ENCODE measurements around the gene ACTA2. TPM values are rescaled to one million over a fixed set of nuclear protein-coding genes. Genes with fewer than 3 reads are reported as not detected.
A peak's percentile ranks its signal among the peaks of the same experiment; 100 is the strongest.

ACTA2 gene
- total RNA-seq, 1 donor from 2014 or later: 9.0 TPM

DNA sequence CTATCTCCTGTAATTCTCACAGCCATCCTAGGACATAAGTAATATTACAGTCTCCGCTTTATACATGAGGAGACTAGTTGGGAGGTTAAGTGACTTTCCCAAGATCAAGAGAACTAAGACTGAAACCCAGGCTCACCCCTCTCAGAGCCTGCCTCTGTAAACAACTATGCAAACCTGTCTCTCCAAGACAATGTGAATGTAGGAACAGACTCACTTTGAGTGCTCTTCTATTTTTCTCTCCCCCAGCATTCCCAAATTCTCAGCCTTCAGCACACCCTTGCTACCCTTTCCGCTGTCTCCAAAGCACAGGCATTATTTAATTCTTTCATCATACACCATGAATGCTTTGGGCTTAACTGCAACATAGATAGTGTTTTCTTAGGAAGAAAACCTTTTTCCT is 13.6 kb downstream of the ACTA2 start:
- Histone ChIP-seq H3K27me3 (ENCODE audit: control insufficient read depth, insufficient read depth, low read length) (no peaks in the 10 kb centered on the region), H3K36me3 (ENCODE audit: control insufficient read depth, insufficient read depth, low read length) (no peaks in the 10 kb centered on the region), H3K4me3 (ENCODE audit: low read depth, low read length) (no peak overlapping the region)
- DNase-seq (ENCODE audit: low read depth): no peak
- TF ChIP-seq, protein P1, sequence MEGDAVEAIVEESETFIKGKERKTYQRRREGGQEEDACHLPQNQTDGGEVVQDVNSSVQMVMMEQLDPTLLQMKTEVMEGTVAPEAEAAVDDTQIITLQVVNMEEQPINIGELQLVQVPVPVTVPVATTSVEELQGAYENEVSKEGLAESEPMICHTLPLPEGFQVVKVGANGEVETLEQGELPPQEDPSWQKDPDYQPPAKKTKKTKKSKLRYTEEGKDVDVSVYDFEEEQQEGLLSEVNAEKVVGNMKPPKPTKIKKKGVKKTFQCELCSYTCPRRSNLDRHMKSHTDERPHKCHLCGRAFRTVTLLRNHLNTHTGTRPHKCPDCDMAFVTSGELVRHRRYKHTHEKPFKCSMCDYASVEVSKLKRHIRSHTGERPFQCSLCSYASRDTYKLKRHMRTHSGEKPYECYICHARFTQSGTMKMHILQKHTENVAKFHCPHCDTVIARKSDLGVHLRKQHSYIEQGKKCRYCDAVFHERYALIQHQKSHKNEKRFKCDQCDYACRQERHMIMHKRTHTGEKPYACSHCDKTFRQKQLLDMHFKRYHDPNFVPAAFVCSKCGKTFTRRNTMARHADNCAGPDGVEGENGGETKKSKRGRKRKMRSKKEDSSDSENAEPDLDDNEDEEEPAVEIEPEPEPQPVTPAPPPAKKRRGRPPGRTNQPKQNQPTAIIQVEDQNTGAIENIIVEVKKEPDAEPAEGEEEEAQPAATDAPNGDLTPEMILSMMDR (IDR thresholded peaks at IDR 0.05; ENCODE audit: insufficient read depth, low read length, severe bottlenecking): no peak
- no peak for FAIRE-seq

DNA sequence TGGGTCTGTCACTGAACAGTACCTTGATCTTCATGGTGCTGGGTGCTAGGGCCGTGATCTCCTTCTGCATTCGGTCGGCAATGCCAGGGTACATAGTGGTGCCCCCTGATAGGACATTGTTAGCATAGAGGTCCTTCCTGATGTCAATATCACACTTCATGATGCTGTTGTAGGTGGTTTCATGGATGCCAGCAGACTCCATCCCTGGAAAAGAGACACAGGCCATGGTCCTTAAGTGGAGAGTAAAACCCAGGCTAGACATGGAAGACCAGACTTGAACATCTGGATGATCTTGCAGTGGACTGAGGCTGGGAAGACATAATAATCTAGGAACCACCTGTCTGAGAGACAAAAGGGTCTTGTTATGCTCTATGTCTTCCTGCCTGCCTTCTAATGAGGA is 14.5 kb downstream of the ACTA2 start:
- Histone ChIP-seq H3K4me3 (ENCODE audit: low read depth, low read length) (no peak overlapping the region), H3K36me3 (ENCODE audit: control insufficient read depth, insufficient read depth, low read length) (no peaks in the 10 kb centered on the region), H3K27me3 (ENCODE audit: control insufficient read depth, insufficient read depth, low read length) (no peaks in the 10 kb centered on the region)
- TF ChIP-seq, protein P1 (IDR thresholded peaks at IDR 0.05; ENCODE audit: insufficient read depth, low read length, severe bottlenecking): no peak
- FAIRE-seq (no peak), DNase-seq (ENCODE audit: low read depth) (no peak)

DNA sequence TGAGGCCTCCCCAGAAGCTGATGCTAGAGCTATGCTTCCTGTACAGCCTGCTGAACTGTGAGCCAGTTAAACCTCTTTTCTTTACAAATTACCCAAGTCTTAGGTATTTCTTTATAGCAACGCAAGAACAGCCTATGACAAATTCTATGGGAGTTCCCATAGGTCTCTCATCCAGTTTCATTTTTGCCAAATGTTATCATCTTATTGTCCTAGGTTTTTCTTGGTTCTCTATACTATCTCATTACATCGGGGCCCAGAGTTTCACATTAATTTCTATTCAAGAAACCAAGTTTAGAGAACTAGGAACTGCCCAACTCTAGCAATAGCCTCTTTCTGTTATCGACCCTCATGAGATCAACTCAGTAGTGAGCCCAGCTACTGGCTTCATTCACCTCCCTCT is 15.9 kb downstream of the ACTA2 start:
- FAIRE-seq: no peak
- H3K36me3 ChIP-seq (ENCODE audit: control insufficient read depth, insufficient read depth, low read length): no peaks in the 10 kb centered on the region
- no peak overlapping the region for H3K4me3 ChIP-seq (ENCODE audit: low read depth, low read length)
- TF ChIP-seq, protein P1 (IDR thresholded peaks at IDR 0.05; ENCODE audit: insufficient read depth, low read length, severe bottlenecking): no peak
- no peak for DNase-seq (ENCODE audit: low read depth)
- no peaks in the 10 kb centered on the region for H3K27me3 ChIP-seq (ENCODE audit: control insufficient read depth, insufficient read depth, low read length)

DNA sequence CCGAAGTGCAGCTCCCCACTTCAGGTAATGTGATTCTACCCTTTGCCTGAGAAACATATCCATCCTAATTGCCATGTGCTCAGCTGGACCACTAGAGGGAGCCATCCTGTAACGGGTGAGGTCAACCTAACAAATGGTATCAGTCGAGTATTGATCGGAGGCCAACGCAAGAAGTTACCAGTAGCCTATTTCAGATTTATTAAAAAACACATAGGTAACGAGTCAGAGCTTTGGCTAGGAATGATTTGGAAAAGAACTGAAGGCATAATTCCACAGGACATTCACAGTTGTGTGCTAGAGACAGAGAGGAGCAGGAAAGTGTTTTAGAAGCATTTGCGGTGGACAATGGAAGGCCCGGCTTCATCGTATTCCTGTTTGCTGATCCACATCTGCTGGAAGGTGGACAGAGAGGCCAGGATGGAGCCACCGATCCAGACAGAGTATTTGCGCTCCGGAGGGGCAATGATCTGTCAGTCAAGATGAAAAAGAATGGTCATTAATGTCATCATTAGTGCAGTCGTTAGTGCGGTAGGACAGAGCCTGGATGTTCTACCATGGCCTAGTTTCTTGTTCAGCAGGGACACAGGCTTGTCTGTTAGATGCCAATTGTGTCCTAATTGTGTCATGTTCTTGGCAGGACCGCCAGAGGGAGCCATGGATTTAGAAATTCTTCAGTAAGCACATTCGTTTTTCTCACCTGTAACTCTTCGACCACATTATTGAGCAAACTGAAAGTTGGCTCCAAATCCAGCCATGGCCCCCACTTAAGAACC is 17.5 kb downstream of the ACTA2 start:
- DNase-seq (ENCODE audit: low read depth) (peak; percentile 75), FAIRE-seq (peak; percentile 89)
- H3K36me3 ChIP-seq (ENCODE audit: control insufficient read depth, insufficient read depth, low read length): no peaks in the 10 kb centered on the region
- H3K27me3 ChIP-seq (ENCODE audit: control insufficient read depth, insufficient read depth, low read length): no peaks in the 10 kb centered on the region
- TF ChIP-seq, protein P1 (IDR thresholded peaks at IDR 0.05; ENCODE audit: insufficient read depth, low read length, severe bottlenecking): peak; percentile 80
- no peak overlapping the region for H3K4me3 ChIP-seq (ENCODE audit: low read depth, low read length)

DNA sequence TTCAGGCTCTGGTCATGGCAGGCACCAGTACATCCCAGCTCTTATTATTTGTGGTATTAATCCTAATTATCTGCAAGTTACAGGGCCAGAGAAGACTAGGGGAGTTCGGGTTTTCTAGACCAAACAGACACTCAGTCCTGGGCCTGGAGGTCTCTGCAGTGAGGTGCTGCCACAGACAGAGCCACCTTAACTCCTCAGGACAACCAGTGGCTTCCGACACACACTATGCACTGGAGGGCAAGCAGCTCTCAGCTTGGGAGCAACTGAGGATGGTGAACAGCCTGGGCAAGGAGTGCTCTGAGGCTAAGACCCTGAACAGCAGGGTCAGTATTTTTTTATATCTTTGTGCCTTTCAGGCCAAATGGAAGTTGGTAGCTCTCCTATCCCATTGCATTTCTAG is 19.0 kb downstream of the ACTA2 start:
- DNase-seq (ENCODE audit: low read depth) (no peak), FAIRE-seq (no peak)
- TF ChIP-seq, protein P1 (IDR thresholded peaks at IDR 0.05; ENCODE audit: insufficient read depth, low read length, severe bottlenecking): no peak
- no peaks in the 10 kb centered on the region for H3K36me3 ChIP-seq (ENCODE audit: control insufficient read depth, insufficient read depth, low read length)
- no peak overlapping the region for H3K4me3 ChIP-seq (ENCODE audit: low read depth, low read length)
- no peaks in the 10 kb centered on the region for H3K27me3 ChIP-seq (ENCODE audit: control insufficient read depth, insufficient read depth, low read length)

Measured in bronchial epithelial cell (primary cell).